Measurements from ENCODE around the gene EN1.

DNA sequence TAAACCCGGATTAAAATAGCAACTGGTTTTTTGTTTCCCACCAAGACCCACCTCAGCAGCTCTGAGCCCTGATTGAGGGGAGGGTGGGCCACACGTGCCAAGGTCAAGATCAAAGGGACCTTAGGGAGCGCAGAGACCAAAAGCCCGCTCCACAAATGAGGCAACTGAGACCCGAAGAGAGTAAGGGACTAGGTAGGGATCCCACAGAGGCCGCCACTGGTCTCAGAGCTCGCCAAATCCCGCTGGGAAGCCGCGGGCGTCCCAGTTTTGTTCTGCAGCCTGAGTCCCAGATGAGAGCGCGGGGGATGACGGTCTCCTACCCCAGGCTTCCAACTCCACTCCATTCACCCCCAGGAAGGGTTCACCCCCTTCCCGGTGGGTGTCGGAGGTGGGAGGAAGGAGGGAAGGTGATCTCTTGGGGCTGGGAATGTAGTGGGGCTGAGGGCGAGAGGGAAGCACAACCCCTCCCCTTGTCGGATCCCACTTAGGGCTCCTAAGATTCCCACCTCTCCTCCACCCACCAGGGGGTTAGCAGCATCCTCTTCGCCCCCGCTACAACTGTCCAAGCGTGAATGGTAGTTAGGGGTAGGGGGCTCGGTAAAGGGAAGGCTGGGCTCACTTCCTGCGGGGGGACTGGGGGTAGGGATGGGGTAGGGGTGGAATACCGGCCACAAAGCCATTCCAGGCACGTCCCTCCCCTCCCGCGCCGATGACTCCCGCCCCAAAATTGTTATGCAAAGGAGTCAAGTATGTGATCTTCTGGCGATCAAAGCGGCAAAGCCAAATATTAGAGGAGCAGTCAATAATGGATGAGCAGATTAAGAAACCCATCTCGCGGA, 7.3 kb upstream of the EN1 start:
- no peak for TF ChIP-seq ELF4 (IDR thresholded peaks at IDR 0.05)
- TF ChIP-seq BHLHE40 (IDR thresholded peaks at IDR 0.05; ENCODE audit: borderline replicate concordance) = no peak
- TF ChIP-seq SP1 (IDR thresholded peaks at IDR 0.05) = no peak
- TF ChIP-seq SUZ12 (IDR thresholded peaks at IDR 0.05) = no peak
- TF ChIP-seq CTBP1 (IDR thresholded peaks at IDR 0.05; ENCODE audit: borderline replicate concordance) = no peak
- no peak for TF ChIP-seq FOXM1 (IDR thresholded peaks at IDR 0.05; ENCODE audit: borderline replicate concordance)
- TF ChIP-seq, protein P1, sequence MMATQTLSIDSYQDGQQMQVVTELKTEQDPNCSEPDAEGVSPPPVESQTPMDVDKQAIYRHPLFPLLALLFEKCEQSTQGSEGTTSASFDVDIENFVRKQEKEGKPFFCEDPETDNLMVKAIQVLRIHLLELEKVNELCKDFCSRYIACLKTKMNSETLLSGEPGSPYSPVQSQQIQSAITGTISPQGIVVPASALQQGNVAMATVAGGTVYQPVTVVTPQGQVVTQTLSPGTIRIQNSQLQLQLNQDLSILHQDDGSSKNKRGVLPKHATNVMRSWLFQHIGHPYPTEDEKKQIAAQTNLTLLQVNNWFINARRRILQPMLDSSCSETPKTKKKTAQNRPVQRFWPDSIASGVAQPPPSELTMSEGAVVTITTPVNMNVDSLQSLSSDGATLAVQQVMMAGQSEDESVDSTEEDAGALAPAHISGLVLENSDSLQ (IDR thresholded peaks at IDR 0.05) = no peak
- TF ChIP-seq NFRKB (IDR thresholded peaks at IDR 0.05) = no peak
- no peak for TF ChIP-seq TARDBP (IDR thresholded peaks at IDR 0.05)
- no peak for TF ChIP-seq FOXA1 (IDR thresholded peaks at IDR 0.05)
- TF ChIP-seq LEF1 (IDR thresholded peaks at IDR 0.05; ENCODE audit: borderline replicate concordance) = no peak
- no peak for TF ChIP-seq FOXK2 (IDR thresholded peaks at IDR 0.05)
- TF ChIP-seq L3MBTL2 (conservative IDR thresholded peaks at IDR 0.05) = no peak
